ENCODE data around the gene ZC3H12D.

ZC3H12D gene

DNA sequence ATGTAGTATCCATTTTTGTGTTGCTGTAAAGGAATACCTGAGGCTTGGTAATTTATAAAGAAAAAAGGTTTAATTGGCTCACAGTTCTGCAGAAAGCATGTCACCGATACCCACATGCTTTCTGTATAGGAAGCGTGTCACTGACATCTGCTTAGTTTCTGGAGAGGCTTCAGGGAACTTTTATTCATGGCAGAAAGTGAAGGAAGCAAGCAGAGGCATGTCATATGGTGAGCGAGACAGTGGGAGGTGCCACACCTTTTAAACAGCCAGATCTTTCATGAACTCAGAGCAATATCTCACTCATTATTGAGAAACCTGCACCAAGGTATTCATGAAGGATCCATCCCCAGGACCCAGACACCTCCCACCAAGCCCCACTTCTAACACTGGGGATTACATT lies 81.3 kb downstream of the ZC3H12D start:
- DNase-seq = no peak

DNA sequence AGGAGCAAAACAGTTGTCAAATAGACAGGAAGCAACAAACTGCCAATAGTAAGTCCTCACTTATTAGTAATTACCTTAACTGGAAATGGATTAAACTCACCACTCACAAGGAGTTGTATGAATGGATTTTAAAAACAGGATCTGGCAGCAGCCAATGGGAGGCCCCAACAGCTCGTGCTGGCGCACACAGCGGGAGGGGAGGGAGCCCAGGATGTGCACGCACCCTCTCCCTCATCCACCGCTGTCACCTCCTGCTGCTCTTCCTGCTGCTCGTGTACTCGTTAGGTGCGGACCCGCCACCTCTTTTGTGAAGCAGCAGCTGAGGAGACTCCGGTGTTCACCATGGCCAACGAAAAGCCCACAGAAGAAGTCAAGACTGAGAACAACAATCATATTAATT lies 84.8 kb downstream of the ZC3H12D start, which contains the start of gene SUMO4:
Gene SUMO4, plus strand, starts transcription at position 213 of the 400 bp plus-strand sequence. Its CDS starts 130 bp downstream, at position 343.
- no peak for DNase-seq

DNA sequence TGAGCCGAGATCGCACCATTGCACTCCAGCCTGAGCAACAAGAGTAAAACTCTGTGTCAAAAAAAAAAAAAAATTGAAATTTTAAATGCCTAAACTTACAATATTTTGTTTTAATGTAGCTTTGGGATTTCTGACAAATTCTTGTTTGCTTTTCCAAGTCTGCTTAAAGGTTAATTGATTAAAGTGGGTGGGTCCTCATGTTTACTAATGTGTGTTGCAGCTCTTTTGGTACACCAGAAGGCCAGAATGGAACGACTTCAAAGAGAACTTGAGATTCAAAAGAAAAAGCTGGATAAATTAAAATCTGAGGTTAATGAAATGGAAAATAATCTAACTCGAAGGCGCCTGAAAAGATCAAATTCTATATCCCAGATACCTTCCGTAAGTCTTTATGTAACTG lies 87.4 kb downstream of the ZC3H12D start:
- DNase-seq = no peak

All from CD4-positive, alpha-beta T cell treated with Interleukin-12 subunit alpha and Interleukin-12 subunit beta, for 1 hour (primary cell).